ENCODE results near the gene POGLUT3.

Gene POGLUT3

GRCh38 chr11:108525161-108525560 is 27.0 kb upstream of the POGLUT3 start:
- no peak overlapping the region for H3K4me3 ChIP-seq (ENCODE audit: low read depth, low read length)
- in situ Hi-C loops (cut with HindIII; ENCODE audit: low pct_ligation_motif_present, low sequenced_read_pairs): no loop called here
- no peak for DNase-seq
- no peak for TF ChIP-seq CTCF (IDR thresholded peaks at IDR 0.05; ENCODE audit: low read depth, low read length, missing control alignments)
- no peaks in the 10 kb centered on the region for H3K27me3 ChIP-seq (replicated peaks)
- no peak overlapping the region for H3K27ac ChIP-seq
- no peaks in the 10 kb centered on the region for H3K36me3 ChIP-seq (replicated peaks)

GRCh38 chr11:108524422-108524821 is 26.2 kb upstream of the POGLUT3 start:
- Histone ChIP-seq H3K4me3 (ENCODE audit: low read depth, low read length) (no peak overlapping the region), H3K27ac (no peak overlapping the region), H3K27me3 (replicated peaks) (no peaks in the 10 kb centered on the region), H3K36me3 (replicated peaks) (no peaks in the 10 kb centered on the region)
- no peak for DNase-seq
- TF ChIP-seq CTCF (IDR thresholded peaks at IDR 0.05; ENCODE audit: low read depth, low read length, missing control alignments): no peak
- in situ Hi-C loops (cut with HindIII; ENCODE audit: low pct_ligation_motif_present, low sequenced_read_pairs): no loop called here

- TF ChIP-seq CTCF (IDR thresholded peaks at IDR 0.05; ENCODE audit: low read depth, low read length, missing control alignments): no peak
- H3K4me3 ChIP-seq (ENCODE audit: low read depth, low read length): no peak overlapping the region
- DNase-seq: no peak
- in situ Hi-C loops (cut with HindIII; ENCODE audit: low pct_ligation_motif_present, low sequenced_read_pairs): no loop called here
- H3K27ac ChIP-seq: no peak overlapping the region
- H3K36me3 ChIP-seq (replicated peaks): no peaks in the 10 kb centered on the region
- no peaks in the 10 kb centered on the region for H3K27me3 ChIP-seq (replicated peaks)
These were observed 24.1 kb upstream of the POGLUT3 start for GRCh38 chr11:108522318-108522717.

GRCh38 chr11:108518581-108518980 is 20.4 kb upstream of the POGLUT3 start:
- in situ Hi-C loops (cut with HindIII; ENCODE audit: low pct_ligation_motif_present, low sequenced_read_pairs): no loop called here
- no peaks in the 10 kb centered on the region for H3K27me3 ChIP-seq (replicated peaks)
- no peak overlapping the region for H3K27ac ChIP-seq
- no peak overlapping the region for H3K4me3 ChIP-seq (ENCODE audit: low read depth, low read length)
- TF ChIP-seq CTCF (IDR thresholded peaks at IDR 0.05; ENCODE audit: low read depth, low read length, missing control alignments): no peak
- no peaks in the 10 kb centered on the region for H3K36me3 ChIP-seq (replicated peaks)
- no peak for DNase-seq

GRCh38 chr11:108516125-108516524 is 17.9 kb upstream of the POGLUT3 start:
- no peaks in the 10 kb centered on the region for H3K27me3 ChIP-seq (replicated peaks)
- no peaks in the 10 kb centered on the region for H3K36me3 ChIP-seq (replicated peaks)
- DNase-seq: no peak
- in situ Hi-C loops (cut with HindIII; ENCODE audit: low pct_ligation_motif_present, low sequenced_read_pairs): no loop called here
- H3K27ac ChIP-seq: no peak overlapping the region
- no peak overlapping the region for H3K4me3 ChIP-seq (ENCODE audit: low read depth, low read length)
- no peak for TF ChIP-seq CTCF (IDR thresholded peaks at IDR 0.05; ENCODE audit: low read depth, low read length, missing control alignments)

- no peak for DNase-seq
- in situ Hi-C loops (cut with HindIII; ENCODE audit: low pct_ligation_motif_present, low sequenced_read_pairs): no loop called here
These were observed 14.5 kb upstream of the POGLUT3 start for GRCh38 chr11:108512708-108513107.

More at GRCh38 chr11:108512708-108513107, 14.5 kb upstream of the POGLUT3 start:
- Histone ChIP-seq H3K4me3 (ENCODE audit: low read depth, low read length) (no peak overlapping the region), H3K27me3 (replicated peaks) (no peaks in the 10 kb centered on the region), H3K36me3 (replicated peaks) (no peaks in the 10 kb centered on the region), H3K27ac (no peak overlapping the region)
- no peak for TF ChIP-seq CTCF (IDR thresholded peaks at IDR 0.05; ENCODE audit: low read depth, low read length, missing control alignments)
